Liver (tissue), 9 donors: ENCODE measurements around the gene SYTL3. TPM values are rescaled to one million over a fixed set of nuclear protein-coding genes. Genes with fewer than 3 reads are reported as not detected.

ENCODE experiments used
- DNase-seq: peaks from one replicate; pipeline ENCODE4 v3.0.0-alpha.2; 2017; ENCODE audit warnings: low spot score
- H3K27ac ChIP-seq, 2 donors: one replicate each; pipeline ENCODE4 v1.7.0; 2013; ENCODE audit warnings: inconsistent platforms in 2 of 2, low read length in 2 of 2, control low read depth in 1 of 2, low read depth in 1 of 2, mild to moderate bottlenecking in 1 of 2
- H3K27me3 ChIP-seq, 4 donors: one replicate each; pipeline versions ENCODE4 v1.6.1 to v1.7.0; 2013; ENCODE audit warnings: low read length in 3 of 4, inconsistent platforms in 1 of 4, mild to moderate bottlenecking in 1 of 4, moderate library complexity in 1 of 4; ENCODE audit not compliant: control insufficient read depth in 4 of 4, insufficient read depth in 4 of 4
- H3K36me3 ChIP-seq, 4 donors: one replicate each; pipeline versions ENCODE4 v1.6.1 to v1.7.0; 2013; ENCODE audit warnings: low read length in 3 of 4, mild to moderate bottlenecking in 3 of 4, low read depth in 1 of 4, moderate library complexity in 1 of 4; ENCODE audit not compliant: control insufficient read depth in 4 of 4, insufficient read depth in 3 of 4
- H3K4me1 ChIP-seq, 4 donors: one replicate each; pipeline versions ENCODE4 v1.6.1 to v1.7.0; 2013; ENCODE audit warnings: low read length in 3 of 4, mild to moderate bottlenecking in 3 of 4, moderate library complexity in 1 of 4; ENCODE audit not compliant: control insufficient read depth in 4 of 4, insufficient read depth in 4 of 4
- H3K4me3 ChIP-seq, 3 donors: one replicate each; pipeline versions ENCODE4 v1.6.1 to v1.7.0; 2013; ENCODE audit warnings: low read length in 3 of 3, control low read depth in 1 of 3, low read depth in 1 of 3, mild to moderate bottlenecking in 1 of 3
- H3K9ac ChIP-seq, 2 donors: one replicate each; pipeline ENCODE4 v1.7.0; 2013; ENCODE audit warnings: low read length in 2 of 2, mild to moderate bottlenecking in 2 of 2, moderate library complexity in 2 of 2, control low read depth in 1 of 2, low read depth in 1 of 2
- H3K9me3 ChIP-seq, 4 donors: one replicate each; pipeline versions ENCODE4 v1.6.1 to v1.7.0; 2013; ENCODE audit warnings: low read length in 3 of 4; ENCODE audit not compliant: control insufficient read depth in 4 of 4
- ATF3 ChIP-seq: IDR thresholded peaks from 2 replicates; pipeline ENCODE4 v1.6.1; 2016; ENCODE audit warnings: antibody characterized with exemption
- CTCF ChIP-seq: fragments of 150-350 bp; IDR thresholded peaks from 2 replicates; pipeline ENCODE4 v1.5.1; 2017; ENCODE audit warnings: improper control_type of control experiment, low read depth, low read length; ENCODE audit not compliant: missing input control
- EGR1 ChIP-seq, 2 donors: IDR thresholded peaks; 2 replicates each; pipeline ENCODE4 v1.6.1; 2016 to 2018; ENCODE audit warnings: antibody characterized with exemption in 2 of 2, low read depth in 2 of 2
- FOXA1 ChIP-seq: IDR thresholded peaks from 2 replicates; pipeline ENCODE4 v1.6.1; 2016; ENCODE audit warnings: antibody characterized with exemption
- FOXA2 ChIP-seq: IDR thresholded peaks from 2 replicates; pipeline ENCODE4 v1.6.1; 2016; ENCODE audit warnings: antibody characterized with exemption
- GABPA ChIP-seq, 2 donors: IDR thresholded peaks in 1 of 2; conservative IDR thresholded peaks in 1 of 2; 2 replicates each; pipeline ENCODE4 v1.6.1; 2016; ENCODE audit warnings: antibody characterized with exemption in 2 of 2, mild to moderate bottlenecking in 1 of 2, moderate library complexity in 1 of 2
- HNF4A ChIP-seq, 2 donors: conservative IDR thresholded peaks; 2 replicates each; pipeline ENCODE4 v1.6.1; 2016; ENCODE audit warnings: antibody characterized with exemption in 2 of 2, mild to moderate bottlenecking in 2 of 2
- HNF4G ChIP-seq: IDR thresholded peaks from 2 replicates; pipeline ENCODE4 v1.6.1; 2016; ENCODE audit warnings: antibody characterized with exemption
- JUND ChIP-seq, 2 donors: IDR thresholded peaks; 2 replicates each; pipeline ENCODE4 v1.6.1; 2016; ENCODE audit warnings: antibody characterized with exemption in 2 of 2
- MAX ChIP-seq: IDR thresholded peaks from 2 replicates; pipeline ENCODE4 v1.6.1; 2016; ENCODE audit warnings: antibody characterized with exemption
- NR2F2 ChIP-seq: IDR thresholded peaks from 2 replicates; pipeline ENCODE4 v1.6.1; 2016; ENCODE audit warnings: antibody characterized with exemption
- RAD21 ChIP-seq, 2 donors: IDR thresholded peaks; 2 replicates each; pipeline ENCODE4 v1.6.1; 2016; ENCODE audit warnings: antibody characterized with exemption in 2 of 2, mild to moderate bottlenecking in 2 of 2
- REST ChIP-seq: IDR thresholded peaks from 2 replicates; pipeline ENCODE4 v1.6.1; 2016; ENCODE audit warnings: antibody characterized with exemption, mild to moderate bottlenecking
- RXRA ChIP-seq, 2 donors: IDR thresholded peaks; 2 replicates each; pipeline ENCODE4 v1.6.1; 2017 to 2018; ENCODE audit warnings: antibody characterized with exemption in 2 of 2, mild to moderate bottlenecking in 1 of 2
- SP1 ChIP-seq: IDR thresholded peaks from 2 replicates; pipeline ENCODE4 v1.6.1; 2018; ENCODE audit warnings: antibody characterized with exemption, mild to moderate bottlenecking
- TAF1 ChIP-seq: conservative IDR thresholded peaks from 2 replicates; pipeline ENCODE4 v1.6.1; 2016; ENCODE audit warnings: antibody characterized with exemption, mild to moderate bottlenecking
- YY1 ChIP-seq: IDR thresholded peaks from 2 replicates; pipeline ENCODE4 v1.6.1; 2016; ENCODE audit warnings: antibody characterized with exemption, mild to moderate bottlenecking
- ZBTB33 ChIP-seq: IDR thresholded peaks from 2 replicates; pipeline ENCODE4 v1.6.1; 2016; ENCODE audit warnings: antibody characterized with exemption
- WGBS: extraction: QIAGEN DNeasy Blood & Tissue Kit; methylation state at CpG from one replicate; pipeline ENCODE4 v1.1.7; 2013; 5-methylcytosine and 5-hydroxymethylcytosine counted together
- polyA plus RNA-seq, 2 donors: library from polyadenylated mRNA; stranded (reverse) in 1 of 2; unstranded in 1 of 2; fragments of 200-250 nt in 1 of 2; fragments of >200 nt in 1 of 2; fragmentation: Nextera tagmentation in 1 of 2; extraction: Ambion mirVana in 1 of 2; gene quantifications; one replicate each; pipeline versions ENCODE4 v1.2.1 to v1.2.3, GENCODE V29; 2013 to 2015
- total RNA-seq, 2 donors: library from RNA; depleted of rRNA; stranded (reverse); fragments of >200 nt; gene quantifications; one replicate each; pipeline ENCODE4 v1.2.3, GENCODE V29; 2014
- donor health status: healthy.
- donor health status: healthy.
- donor health status: healthy.
- donor health status: healthy.
- donor health status: healthy.

Gene SYTL3
- total and polyA plus RNA-seq, 4 donors, result 0.28 to 1.7 (median 0.51) TPM

- Histone ChIP-seq H3K4me3 (no peak overlapping the region), H3K9ac (no peak overlapping the region), H3K4me1 (no peaks in the 10 kb centered on the region), H3K27ac (no peak overlapping the region), H3K27me3 (no peaks in the 10 kb centered on the region), H3K9me3 (no peaks in the 10 kb centered on the region), H3K36me3 (peaks cover 26 to 89% (median 70%) of the 10 kb centered on the region in 4 donors)
- no peak for DNase-seq
- no peak for TF ChIP-seq EGR1 (IDR thresholded peaks at IDR 0.05; ENCODE audit: low read depth in 2 of 2)
- no peak for TF ChIP-seq MAX
- TF ChIP-seq SP1, result no peak
- TF ChIP-seq HNF4A (conservative IDR thresholded peaks at IDR 0.05), result no peak
- TF ChIP-seq JUND (IDR thresholded peaks at IDR 0.05), result no peak
- TF ChIP-seq NR2F2, result no peak
- no peak for TF ChIP-seq ATF3
- no peak for TF ChIP-seq FOXA1
- no peak for TF ChIP-seq RAD21 (IDR thresholded peaks at IDR 0.05)
- TF ChIP-seq GABPA (IDR thresholded peaks at IDR 0.05 in 1 of 2, conservative IDR thresholded peaks at IDR 0.05 in 1 of 2), result no peak
- TF ChIP-seq RXRA (IDR thresholded peaks at IDR 0.05), result no peak
- WGBS, result 94% methylated on average over 18 of the region's 18 CpGs
Observed at GRCh38 chr6:158769771-158770432, 120.0 kb downstream of the SYTL3 start.

- Histone ChIP-seq H3K27ac (no peak overlapping the region), H3K27me3 (no peaks in the 10 kb centered on the region), H3K36me3 (peaks cover 26 to 90% (median 72%) of the 10 kb centered on the region in 4 donors), H3K4me3 (no peak overlapping the region), H3K4me1 (no peaks in the 10 kb centered on the region), H3K9me3 (no peaks in the 10 kb centered on the region), H3K9ac (no peak overlapping the region)
- TF ChIP-seq RAD21 (IDR thresholded peaks at IDR 0.05), result no peak
- no peak for TF ChIP-seq YY1
- no peak for TF ChIP-seq ATF3
- TF ChIP-seq JUND (IDR thresholded peaks at IDR 0.05), result no peak
- TF ChIP-seq CTCF, result no peak
- TF ChIP-seq FOXA2, result no peak
- TF ChIP-seq HNF4G, result no peak
- TF ChIP-seq EGR1 (IDR thresholded peaks at IDR 0.05; ENCODE audit: low read depth in 2 of 2), result no peak
- no peak for TF ChIP-seq TAF1
- TF ChIP-seq RXRA (IDR thresholded peaks at IDR 0.05), result no peak
- no peak for TF ChIP-seq MAX
- TF ChIP-seq SP1, result no peak
- no peak for TF ChIP-seq REST
- no peak for TF ChIP-seq HNF4A (conservative IDR thresholded peaks at IDR 0.05)
- no peak for TF ChIP-seq ZBTB33
- TF ChIP-seq NR2F2, result no peak
- no peak for TF ChIP-seq GABPA (IDR thresholded peaks at IDR 0.05 in 1 of 2, conservative IDR thresholded peaks at IDR 0.05 in 1 of 2)
- 93% methylated on average over 21 of the region's 21 CpGs for WGBS
- no peak for DNase-seq
Observed at GRCh38 chr6:158770533-158771330, 120.9 kb downstream of the SYTL3 start.
